Transverse colon (tissue), 4 donors: ENCODE data around the gene CCDC82. TPM values are rescaled to one million over a fixed set of nuclear protein-coding genes. Genes with fewer than 3 reads are reported as not detected.

Experiments
- DNase-seq: peaks from one replicate; pipeline ENCODE4 v3.0.0-alpha.2; 2019
- H3K27ac ChIP-seq, 4 donors: fragments of 200-600 bp; sonication (generic); 2 replicates each; pipeline ENCODE4 v1.5.1; 2016 to 2018; ENCODE audit warnings: inconsistent platforms in 4 of 4
- H3K27me3 ChIP-seq: fragments of 200-600 bp; sonication (generic); 2 replicates; pipeline ENCODE4 v1.5.1; 2017; ENCODE audit warnings: inconsistent platforms
- H3K36me3 ChIP-seq, 4 donors: fragments of 200-600 bp; sonication (generic); 2 replicates each; pipeline ENCODE4 v1.5.1; 2017 to 2019; ENCODE audit warnings: inconsistent platforms in 4 of 4
- H3K4me1 ChIP-seq, 4 donors: fragments of 200-600 bp; sonication (generic); 2 replicates each; pipeline ENCODE4 v1.5.1; 2017 to 2020; ENCODE audit warnings: inconsistent platforms in 4 of 4
- H3K4me3 ChIP-seq, 4 donors: fragments of 200-600 bp; sonication (generic); 1 replicate in 1 of 4; 2 replicates in 3 of 4; pipeline versions ENCODE4 v1.5.1 to v1.6.1; 2017 to 2019; ENCODE audit warnings: inconsistent platforms in 4 of 4
- H3K9me3 ChIP-seq, 2 donors: fragments of 200-600 bp; sonication (generic); 2 replicates each; pipeline ENCODE4 v1.5.1; 2017 to 2019; ENCODE audit warnings: inconsistent platforms in 2 of 2
- EP300 ChIP-seq: sonication (generic); formaldehyde crosslinking; IDR thresholded peaks from one replicate; pipeline ENCODE4 v1.6.1; 2017; ENCODE audit warnings: antibody characterized with exemption, low read depth
- POLR2A ChIP-seq: fragments of 450-650 bp; IDR thresholded peaks from one replicate; pipeline ENCODE4 v1.6.1; 2016; ENCODE audit warnings: antibody characterized with exemption, mild to moderate bottlenecking, moderate library complexity
- POLR2AphosphoS5 ChIP-seq, 3 donors: sonication (generic); formaldehyde crosslinking; IDR thresholded peaks; one replicate each; pipeline ENCODE4 v1.6.1; 2016; ENCODE audit warnings: antibody characterized with exemption in 3 of 3
- WGBS, 2 donors: methylation state at CpG; one replicate each; pipeline ENCODE4 v1.1.5; 2018; ENCODE audit warnings: low coverage in 1 of 2; 5-methylcytosine and 5-hydroxymethylcytosine counted together
- in situ Hi-C, 4 donors: fragments of 200-750 bp; cut with MboI; loops; one replicate each; pipeline versions ENCODE4 v1.15.0 to v1.15.1; 2017; ENCODE audit warnings: low sequenced_read_pairs in 3 of 4, low pct_ligation_motif_present in 1 of 4, low pct_unique_long_range_greater_than_20kb in 1 of 4
- intact Hi-C: fragments of 100-400 bp; cut with DNase I; formaldehyde crosslinking; loops from one replicate; pipeline ENCODE4 v1.15.1; 2023; ENCODE audit warnings: low total_unique reads
- total RNA-seq, 4 donors: library from RNA; depleted of rRNA; stranded (reverse); fragments of >200 nt; gene quantifications; one replicate each; pipeline ENCODE4 v1.1.0, GENCODE V29; 2016
- TF ChIP-seq, protein P1 (sequence below), 5 experiments: fragments of 200-600 bp in 3 of 5; fragments of 450-650 bp in 2 of 5; sonication (generic) in 3 of 5; IDR thresholded peaks; 1 replicate in 2 of 5; 2 replicates in 3 of 5; pipeline ENCODE4 v1.5.1; 2016 to 2017; ENCODE audit warnings: antibody characterized with exemption in 5 of 5, inconsistent platforms in 3 of 5, mild to moderate bottlenecking in 2 of 5, moderate library complexity in 1 of 5

The CCDC82 gene
- total RNA-seq, 4 donors from 2014 or later = 9.6 to 41.1 (median 23.8) TPM

DNA sequence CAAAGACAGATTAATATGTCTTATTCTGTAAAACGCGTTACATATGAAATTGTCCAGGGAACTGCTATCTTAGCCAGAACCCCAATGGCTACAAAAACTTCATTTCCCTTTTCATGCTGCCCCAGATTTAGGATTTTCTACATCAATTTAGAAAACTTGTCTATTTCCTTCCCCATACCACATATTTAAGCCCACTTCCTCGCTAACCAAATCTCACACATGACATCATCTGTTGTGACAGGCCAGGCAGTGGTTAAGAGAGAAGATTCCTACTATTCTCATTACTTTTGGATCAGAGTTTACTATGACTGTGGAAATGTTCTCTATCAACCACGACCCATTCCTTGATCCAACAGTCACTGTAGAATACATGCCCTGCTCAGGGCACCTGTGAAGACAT, 15.9 kb downstream of the CCDC82 start:
- DNase-seq = no peak

DNA sequence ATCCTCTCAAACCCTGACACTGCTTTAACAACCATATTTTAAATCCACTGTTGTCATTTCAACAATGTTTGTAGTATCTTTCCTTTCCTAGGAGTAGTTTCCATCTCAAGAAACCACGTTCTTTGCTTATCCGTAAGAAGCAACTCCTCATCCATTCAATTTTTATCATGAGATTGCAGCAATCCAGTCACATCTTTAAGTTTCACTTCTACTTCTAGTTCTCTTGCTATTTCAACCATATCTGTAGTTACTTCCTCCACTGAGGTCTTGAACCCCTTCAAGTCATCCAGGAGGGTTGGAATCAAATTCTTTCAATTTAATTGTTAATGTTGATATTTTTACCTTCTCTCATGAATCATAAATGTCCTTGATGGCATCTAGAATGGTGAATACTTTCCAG, 22.4 kb downstream of the CCDC82 start:
- Histone ChIP-seq H3K36me3 (peaks cover 0 to 19% (median 3%) of the 10 kb centered on the region in 4 donors), H3K4me3 (no peak overlapping the region), H3K27ac (no peak overlapping the region), H3K9me3 (no peaks in the 10 kb centered on the region), H3K4me1 (no peaks in the 10 kb centered on the region), H3K27me3 (no peaks in the 10 kb centered on the region)
- no peak for DNase-seq
- WGBS, 2 donors = 79 to 93% methylated on average over 2 of the region's 2 CpGs
- in situ Hi-C loops (loop anchor here in 3 of 4 donors (25.0 kb wide), 1 partner anchor 530 kb away; no protein-coding TSS in a partner anchor), intact Hi-C loops (no loop called here)
- TF ChIP-seq, protein P1, sequence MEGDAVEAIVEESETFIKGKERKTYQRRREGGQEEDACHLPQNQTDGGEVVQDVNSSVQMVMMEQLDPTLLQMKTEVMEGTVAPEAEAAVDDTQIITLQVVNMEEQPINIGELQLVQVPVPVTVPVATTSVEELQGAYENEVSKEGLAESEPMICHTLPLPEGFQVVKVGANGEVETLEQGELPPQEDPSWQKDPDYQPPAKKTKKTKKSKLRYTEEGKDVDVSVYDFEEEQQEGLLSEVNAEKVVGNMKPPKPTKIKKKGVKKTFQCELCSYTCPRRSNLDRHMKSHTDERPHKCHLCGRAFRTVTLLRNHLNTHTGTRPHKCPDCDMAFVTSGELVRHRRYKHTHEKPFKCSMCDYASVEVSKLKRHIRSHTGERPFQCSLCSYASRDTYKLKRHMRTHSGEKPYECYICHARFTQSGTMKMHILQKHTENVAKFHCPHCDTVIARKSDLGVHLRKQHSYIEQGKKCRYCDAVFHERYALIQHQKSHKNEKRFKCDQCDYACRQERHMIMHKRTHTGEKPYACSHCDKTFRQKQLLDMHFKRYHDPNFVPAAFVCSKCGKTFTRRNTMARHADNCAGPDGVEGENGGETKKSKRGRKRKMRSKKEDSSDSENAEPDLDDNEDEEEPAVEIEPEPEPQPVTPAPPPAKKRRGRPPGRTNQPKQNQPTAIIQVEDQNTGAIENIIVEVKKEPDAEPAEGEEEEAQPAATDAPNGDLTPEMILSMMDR (IDR thresholded peaks at IDR 0.05) = no peak
- no peak for TF ChIP-seq EP300
- no peak for TF ChIP-seq POLR2A
- TF ChIP-seq POLR2AphosphoS5 (IDR thresholded peaks at IDR 0.05) = no peak

More for the DNA sequence above, 15.9 kb downstream of the CCDC82 start:
- in situ Hi-C loops = loop anchor here in 3 of 4 donors (25.0 kb wide), 1 partner anchor 537 kb away; no protein-coding TSS in a partner anchor
- Histone ChIP-seq H3K4me3 (no peak overlapping the region), H3K4me1 (no peaks in the 10 kb centered on the region), H3K9me3 (no peaks in the 10 kb centered on the region), H3K27me3 (no peaks in the 10 kb centered on the region), H3K36me3 (peaks cover 0 to 15% (median 4%) of the 10 kb centered on the region in 4 donors), H3K27ac (no peak overlapping the region)
- intact Hi-C loops = no loop called here
- TF ChIP-seq EP300 (no peak), POLR2AphosphoS5 (IDR thresholded peaks at IDR 0.05) (no peak), POLR2A (no peak)
- TF ChIP-seq, protein P1 (IDR thresholded peaks at IDR 0.05) = no peak
- 96 to 100% methylated on average over 2 to 4 of the region's 4 CpGs for WGBS, 2 donors

DNA sequence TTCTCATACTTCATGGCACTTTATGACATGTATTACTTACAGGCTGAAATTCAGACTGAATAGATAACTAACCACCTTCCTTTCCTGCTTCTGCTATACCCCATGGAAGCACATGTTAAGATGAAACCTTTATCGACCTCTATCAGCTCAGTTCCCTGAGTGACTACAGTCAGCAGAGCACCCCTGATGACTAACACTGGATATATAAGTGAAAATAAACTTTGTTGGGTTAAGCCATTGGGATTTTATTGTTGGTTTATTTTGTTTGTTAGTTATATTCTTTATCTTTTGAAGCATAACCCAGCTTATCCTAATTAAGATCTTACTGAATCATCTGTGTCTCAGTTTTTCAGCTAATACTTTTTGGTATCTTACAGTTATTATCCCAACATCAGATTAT, 23.7 kb downstream of the CCDC82 start:
- in situ Hi-C loops = loop anchor here in 3 of 4 donors (25.0 kb wide), 1 partner anchor 529 kb away; no protein-coding TSS in a partner anchor
- peaks cover 0 to 19% (median 3%) of the 10 kb centered on the region in 4 donors for H3K36me3 ChIP-seq

DNA sequence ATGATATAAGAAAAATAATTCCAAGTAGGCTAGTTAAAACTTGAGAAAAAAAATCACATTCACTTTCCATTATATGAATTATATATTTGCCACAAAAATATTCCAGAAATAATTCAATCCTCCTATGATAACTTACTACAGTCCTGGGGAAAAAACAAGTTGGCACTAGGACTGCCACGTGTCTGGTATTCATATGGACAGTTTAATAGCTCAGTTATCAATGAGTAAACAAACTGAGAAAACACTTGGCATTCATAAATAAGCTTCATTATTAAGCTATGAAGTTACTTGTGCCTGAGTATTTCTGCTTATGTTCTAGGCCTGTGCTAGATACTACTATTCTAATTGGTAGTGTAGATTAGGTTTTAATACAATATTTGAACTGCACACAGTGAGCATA, 24.2 kb downstream of the CCDC82 start:
- Histone ChIP-seq H3K4me1 (no peaks in the 10 kb centered on the region), H3K36me3 (peaks cover 0 to 14% (median 3%) of the 10 kb centered on the region in 4 donors), H3K27ac (no peak overlapping the region), H3K9me3 (no peaks in the 10 kb centered on the region), H3K27me3 (no peaks in the 10 kb centered on the region), H3K4me3 (no peak overlapping the region)
- no peak for DNase-seq
- TF ChIP-seq POLR2AphosphoS5 (IDR thresholded peaks at IDR 0.05) (no peak), EP300 (no peak), POLR2A (no peak)
- TF ChIP-seq, protein P1 (IDR thresholded peaks at IDR 0.05) = no peak
- 56 to 79% methylated on average over 1 of the region's 1 CpG for WGBS, 2 donors
- in situ Hi-C loops (loop anchor here in 3 of 4 donors (25.0 kb wide), 1 partner anchor 528 kb away; no protein-coding TSS in a partner anchor), intact Hi-C loops (no loop called here)

More for the DNA sequence above, 23.7 kb downstream of the CCDC82 start:
- Histone ChIP-seq H3K4me3 (no peak overlapping the region), H3K27me3 (no peaks in the 10 kb centered on the region), H3K4me1 (no peaks in the 10 kb centered on the region), H3K9me3 (no peaks in the 10 kb centered on the region), H3K27ac (no peak overlapping the region)
- intact Hi-C loops = no loop called here
- TF ChIP-seq POLR2AphosphoS5 (IDR thresholded peaks at IDR 0.05) (no peak), EP300 (no peak), POLR2A (no peak)
- TF ChIP-seq, protein P1 (IDR thresholded peaks at IDR 0.05) = no peak
- no peak for DNase-seq
- 40 to 90% methylated on average over 1 of the region's 1 CpG for WGBS, 2 donors
